Ovary (tissue), 9 donors: ENCODE data around the gene TSGA10IP. TPM values are rescaled to one million over a fixed set of nuclear protein-coding genes. Genes with fewer than 3 reads are reported as not detected.

ENCODE experiments used
- DNase-seq, 5 donors: peaks; one replicate each; pipeline ENCODE4 v3.0.0-alpha.2; 2019 to 2020
- H3K27ac ChIP-seq, 2 donors: fragments of 200-600 bp; one replicate each; pipeline versions ENCODE4 v1.5.1 to v1.8.0; 2019 to 2022
- H3K27me3 ChIP-seq: fragments of 200-600 bp; one replicate; pipeline ENCODE4 v1.8.0; 2022
- H3K36me3 ChIP-seq: fragments of 200-600 bp; sonication (generic); one replicate; pipeline ENCODE4 v1.5.1; 2019
- H3K4me1 ChIP-seq: one replicate; pipeline ENCODE4 v1.8.1; 2013; ENCODE audit warnings: mild to moderate bottlenecking, moderate library complexity; ENCODE audit not compliant: insufficient read depth
- H3K4me3 ChIP-seq: fragments of 200-600 bp; sonication (generic); one replicate; pipeline ENCODE4 v1.5.1; 2017
- H3K9me3 ChIP-seq, 2 donors: fragments of 200-600 bp in 1 of 2; sonication (generic) in 1 of 2; one replicate each; pipeline versions ENCODE4 v1.5.1 to v1.8.1; 2013 to 2019; ENCODE audit warnings: mild to moderate bottlenecking in 1 of 2, moderate library complexity in 1 of 2
- CTCF ChIP-seq, 3 donors: fragments of 450-650 bp in 2 of 3; fragments of 200-600 bp in 1 of 3; IDR thresholded peaks; one replicate each; pipeline versions ENCODE4 v1.5.1 to v1.8.0; 2016 to 2022; ENCODE audit warnings: antibody characterized with exemption in 3 of 3, mild to moderate bottlenecking in 1 of 3
- EP300 ChIP-seq: sonication (generic); formaldehyde crosslinking; IDR thresholded peaks from one replicate; pipeline ENCODE4 v1.6.1; 2017; ENCODE audit warnings: antibody characterized with exemption
- POLR2A ChIP-seq: fragments of 450-650 bp; IDR thresholded peaks from one replicate; pipeline ENCODE4 v1.6.1; 2017; ENCODE audit warnings: antibody characterized with exemption, mild to moderate bottlenecking, moderate library complexity
- WGBS, 3 donors: extraction: QIAGEN DNeasy Blood & Tissue Kit in 1 of 3; methylation state at CpG; one replicate each; pipeline versions ENCODE4 v1.1.5 to v1.1.7; 2013 to 2017; 5-methylcytosine and 5-hydroxymethylcytosine counted together
- intact Hi-C, 4 donors: fragments of 100-400 bp; cut with DNase I; formaldehyde crosslinking; loops; one replicate each; pipeline versions ENCODE4 v1.11.0 to v1.15.1; 2022 to 2023
- polyA plus RNA-seq, 2 donors: library from polyadenylated mRNA; stranded (reverse); fragments of 200-250 nt in 1 of 2; fragments of 350-450 nt in 1 of 2; fragmentation: Illumina TruSeq in 1 of 2; extraction: RNeasy Lipid Tissue Mini Kit (QIAGEN cat#74804) in 1 of 2; gene quantifications; one replicate each; pipeline ENCODE4 v1.2.3, GENCODE V29; 2013 to 2014
- total RNA-seq, 7 donors: library from RNA; depleted of rRNA in 2 of 7; stranded (reverse); fragments of >200 nt in 2 of 7; fragmentation: NEBNext Ultra II Directional in 3 of 7; extraction: Animal tissue kit (Norgen Biotek cat#: 25700) in 3 of 7; gene quantifications; one replicate each; pipeline versions ENCODE4 v1.1.0 to v1.2.4, GENCODE V29; 2016 to 2023
- donor health status: DM: no; HTN: no; CAD: no; lungs with moderate emphysema.
- donor health status: DM: no; HTN: no; CAD: no.
- donor health status: Bipolar disorder and iron deficiency.
- donor health status: DM: yes; HTN: yes; CAD: no.
- donor health status: DM: no; HTN: no; CAD: no.
- donor health status: DM: yes; HTN: yes; CAD: no.

Gene TSGA10IP
- total and polyA plus RNA-seq, 9 donors, result not detected

GRCh38 chr11:65903068-65903481 is 42.2 kb upstream of the TSGA10IP start:
- no peak overlapping the region for H3K27ac ChIP-seq
- H3K4me3 ChIP-seq, result no peak overlapping the region
- intact Hi-C loops, result no loop called here
- H3K4me1 ChIP-seq, result peaks cover 2% of the 10 kb centered on the region
- TF ChIP-seq POLR2A, result no peak
- TF ChIP-seq CTCF (IDR thresholded peaks at IDR 0.05), result no peak
- no peak for TF ChIP-seq EP300
- 18 to 31% (median 25%) methylated on average over 5 of the region's 5 CpGs for WGBS, 3 donors
- H3K27me3 ChIP-seq, result peaks cover 4% of the 10 kb centered on the region
- no peaks in the 10 kb centered on the region for H3K36me3 ChIP-seq
- no peaks in the 10 kb centered on the region for H3K9me3 ChIP-seq
- DNase-seq, result no peak

DNA sequence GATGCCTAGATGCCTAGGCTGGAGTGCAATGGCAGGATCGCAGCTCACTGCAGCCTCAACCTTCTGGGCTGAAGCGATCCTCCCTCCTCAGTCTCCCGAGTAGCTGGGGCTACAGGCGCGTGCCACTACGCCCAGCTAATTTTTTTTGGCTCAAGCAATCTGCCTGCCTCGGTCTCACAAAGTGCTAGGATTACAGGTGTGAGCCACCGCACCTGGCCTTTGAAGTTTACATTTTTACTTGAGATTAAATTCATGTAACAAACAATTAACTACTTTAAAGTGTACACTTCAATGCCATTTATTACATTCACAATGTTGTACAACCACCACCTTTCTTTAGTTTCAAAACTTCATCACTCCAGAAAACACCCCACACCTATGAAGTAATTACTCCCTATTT is 41.6 kb upstream of the TSGA10IP start:
- Histone ChIP-seq H3K4me1 (peaks cover 2% of the 10 kb centered on the region), H3K27ac (no peak overlapping the region), H3K4me3 (no peak overlapping the region), H3K36me3 (no peaks in the 10 kb centered on the region), H3K9me3 (no peaks in the 10 kb centered on the region), H3K27me3 (peaks cover 3% of the 10 kb centered on the region)
- intact Hi-C loops, result no loop called here
- TF ChIP-seq POLR2A (no peak), CTCF (IDR thresholded peaks at IDR 0.05) (no peak), EP300 (no peak)
- no peak for DNase-seq
- WGBS, 3 donors, result 71 to 76% (median 73%) methylated on average over 8 of the region's 8 CpGs

DNA sequence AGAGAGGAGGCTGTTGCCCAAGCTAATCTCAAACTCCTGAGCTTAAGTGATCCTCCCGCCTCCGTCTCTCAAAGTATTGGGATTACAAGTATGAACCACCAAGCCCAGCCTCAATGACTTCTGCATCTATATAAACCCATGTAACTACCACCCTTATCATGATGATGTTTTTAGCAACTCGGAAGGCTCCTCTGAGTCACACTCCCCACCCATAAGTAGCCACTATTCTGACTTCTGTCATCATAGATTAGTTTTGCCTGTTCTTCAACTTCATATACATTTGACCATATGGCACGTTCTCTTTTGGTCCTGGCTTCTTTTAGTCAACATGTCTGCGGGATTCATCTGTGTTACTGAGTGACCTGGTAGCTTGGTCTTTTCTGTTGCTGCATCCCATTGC is 38.7 kb upstream of the TSGA10IP start:
- Histone ChIP-seq H3K36me3 (no peaks in the 10 kb centered on the region), H3K4me1 (peaks cover 4% of the 10 kb centered on the region), H3K27me3 (no peaks in the 10 kb centered on the region), H3K4me3 (no peak overlapping the region), H3K27ac (no peak overlapping the region), H3K9me3 (no peaks in the 10 kb centered on the region)
- intact Hi-C loops, result no loop called here
- 81 to 89% (median 84%) methylated on average over 5 of the region's 5 CpGs for WGBS, 3 donors
- no peak for DNase-seq
- TF ChIP-seq POLR2A, result no peak
- no peak for TF ChIP-seq EP300
- TF ChIP-seq CTCF (IDR thresholded peaks at IDR 0.05), result no peak

- no peak for DNase-seq
- Histone ChIP-seq H3K27ac (no peak overlapping the region), H3K9me3 (no peaks in the 10 kb centered on the region), H3K36me3 (no peaks in the 10 kb centered on the region), H3K27me3 (no peaks in the 10 kb centered on the region), H3K4me1 (peaks cover 10% of the 10 kb centered on the region), H3K4me3 (no peak overlapping the region)
- TF ChIP-seq POLR2A (no peak), CTCF (IDR thresholded peaks at IDR 0.05) (no peak)
- intact Hi-C loops, result no loop called here
- WGBS, 3 donors, result 70 to 81% (median 79%) methylated on average over 6 of the region's 6 CpGs
Measured at GRCh38 chr11:65907878-65908277, 37.4 kb upstream of the TSGA10IP start.
